Measurements from ENCODE around the gene RNF166. TPM values are rescaled to one million over a fixed set of nuclear protein-coding genes. Genes with fewer than 3 reads are reported as not detected.
A peak's percentile ranks its signal among the peaks of the same experiment; 100 is the strongest.

Gene RNF166
- total and polyA plus RNA-seq, 5 donors, result 15.0 to 23.8 (median 18.4) TPM

DNA sequence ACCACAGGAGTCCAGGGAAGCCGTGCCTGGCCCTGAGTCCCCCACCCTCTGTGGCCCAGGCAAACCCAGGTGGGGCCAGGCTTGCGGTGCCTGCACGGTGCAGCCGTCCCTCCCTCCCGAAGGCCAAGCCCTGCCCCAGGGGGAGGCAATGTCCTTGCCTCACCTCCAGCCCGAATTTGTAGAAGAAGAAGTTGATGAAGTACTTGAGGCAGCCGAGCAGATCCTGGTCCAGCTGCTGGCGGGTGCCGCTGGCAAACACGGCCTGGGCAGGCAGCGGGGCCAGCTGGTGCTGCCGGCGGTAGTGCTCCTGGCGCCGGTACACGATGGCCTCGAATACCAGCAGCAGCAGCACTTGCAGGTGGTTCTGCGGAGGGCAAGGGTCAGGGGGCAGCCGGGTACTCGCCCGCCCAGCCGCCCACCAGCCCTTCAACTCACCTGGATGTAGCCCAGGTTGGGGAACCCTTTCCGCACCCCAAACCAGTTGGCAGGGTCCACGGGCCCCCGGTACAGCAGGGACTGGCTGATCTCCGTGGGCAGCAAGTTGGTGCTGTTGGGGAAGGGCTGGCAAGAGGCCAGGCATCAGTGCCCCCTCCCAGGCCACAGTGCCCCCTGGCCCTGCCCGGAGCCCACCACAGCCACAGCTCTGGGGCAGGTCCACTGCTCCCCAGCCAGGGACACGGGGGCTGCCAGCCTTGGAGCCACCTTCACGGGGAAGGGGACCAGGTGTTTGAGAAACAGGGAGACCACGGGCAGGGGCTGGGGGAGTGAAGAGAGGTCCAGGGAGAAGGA is 26.2 kb upstream of the RNF166 start:
- DNase-seq, result no peak
- Histone ChIP-seq H3K9me3 (ENCODE audit: control insufficient read depth, low read length) (no peaks in the 10 kb centered on the region), H3K27me3 (ENCODE audit: control insufficient read depth, insufficient read depth) (no peaks in the 10 kb centered on the region), H3K4me1 (ENCODE audit: control insufficient read depth, insufficient read depth, low read length) (no peaks in the 10 kb centered on the region), H3K27ac (ENCODE audit: low read length) (no peak overlapping the region), H3K4me3 (ENCODE audit: low read length) (no peak overlapping the region)
- no peak for ATAC-seq
- intact Hi-C loops (cut with DNase I), result no loop called here
- WGBS, result 85% methylated on average over 30 of the region's 30 CpGs

DNA sequence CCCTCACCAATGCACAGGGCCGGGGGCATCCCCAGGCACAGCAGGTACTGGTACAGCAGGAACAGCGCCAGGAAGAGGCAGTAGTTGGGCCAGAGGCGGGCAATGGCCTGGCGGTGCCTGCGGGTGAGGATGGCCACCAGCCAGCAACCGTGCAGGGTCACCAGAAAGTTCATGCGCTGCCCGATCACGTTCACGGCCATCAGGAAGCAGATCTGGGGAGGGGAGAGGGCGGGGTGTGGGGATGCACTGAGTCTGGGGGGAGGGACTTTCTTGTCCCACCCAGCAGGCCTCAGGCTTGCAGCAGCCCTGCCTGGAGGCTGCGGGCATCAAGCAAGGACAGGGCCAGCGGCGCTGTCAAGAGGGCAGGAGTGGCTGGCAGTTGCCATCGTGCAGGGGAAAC is 25.5 kb upstream of the RNF166 start:
- WGBS, result 74% methylated on average over 15 of the region's 15 CpGs

DNA sequence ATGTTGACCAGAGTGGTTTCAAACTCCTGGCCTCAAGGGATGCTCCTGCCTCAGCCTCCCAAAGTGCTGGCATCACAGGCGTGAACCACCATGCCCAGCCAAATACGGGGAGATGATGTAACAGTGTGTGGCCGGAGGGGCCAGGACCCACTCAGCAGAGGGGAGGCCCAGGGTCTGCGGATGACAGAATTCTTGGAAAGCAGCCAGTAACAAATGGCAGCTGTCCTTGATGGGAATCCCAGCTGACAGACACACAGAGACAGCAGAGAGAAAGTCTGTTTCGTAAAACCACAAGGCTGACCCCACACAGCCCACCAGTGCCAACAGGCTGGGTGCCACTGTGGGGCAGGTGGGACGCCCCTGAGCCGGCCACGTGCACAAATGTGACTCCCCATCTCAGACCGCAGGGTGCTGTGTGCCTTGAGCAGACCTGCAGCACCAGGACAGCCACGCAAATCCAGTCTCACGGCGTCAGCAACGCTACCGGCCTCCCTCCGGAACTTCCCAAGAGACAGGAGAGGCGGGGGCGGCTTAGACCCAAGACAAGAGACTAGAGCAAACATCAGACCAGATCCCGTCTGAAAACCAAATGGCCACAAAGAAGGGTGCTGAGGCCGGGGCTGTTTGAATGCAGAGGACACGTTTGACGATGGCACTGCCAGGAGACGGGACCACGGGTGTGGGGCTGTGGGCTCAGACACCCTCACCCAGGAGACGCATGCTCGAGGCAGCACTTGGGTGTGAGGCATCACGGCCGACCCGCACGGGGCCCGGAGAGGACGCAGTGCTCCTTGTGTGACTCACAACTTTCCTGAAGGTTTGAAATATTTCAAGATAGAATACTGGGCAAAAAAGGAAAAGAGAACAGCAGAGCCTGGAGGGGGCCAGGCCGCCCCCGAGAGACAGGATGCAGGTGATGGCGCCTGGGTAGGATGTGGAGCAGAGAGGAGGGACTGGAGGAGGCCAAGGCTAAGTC is 24.7 kb upstream of the RNF166 start:
- Histone ChIP-seq H3K27ac (ENCODE audit: low read length) (no peak overlapping the region), H3K27me3 (ENCODE audit: control insufficient read depth, insufficient read depth) (no peaks in the 10 kb centered on the region), H3K9me3 (ENCODE audit: control insufficient read depth, low read length) (no peaks in the 10 kb centered on the region), H3K4me1 (ENCODE audit: control insufficient read depth, insufficient read depth, low read length) (no peaks in the 10 kb centered on the region), H3K4me3 (ENCODE audit: low read length) (no peak overlapping the region)
- intact Hi-C loops (cut with DNase I), result no loop called here
- ATAC-seq (no peak), DNase-seq (no peak)
- WGBS, result 78% methylated on average over 34 of the region's 34 CpGs

More for the DNA sequence above, 25.5 kb upstream of the RNF166 start:
- H3K4me1 ChIP-seq (ENCODE audit: control insufficient read depth, insufficient read depth, low read length), result no peaks in the 10 kb centered on the region
- DNase-seq, result no peak
- no peak overlapping the region for H3K27ac ChIP-seq (ENCODE audit: low read length)
- ATAC-seq, result peak; percentile 12 to 39
- H3K9me3 ChIP-seq (ENCODE audit: control insufficient read depth, low read length), result no peaks in the 10 kb centered on the region
- H3K27me3 ChIP-seq (ENCODE audit: control insufficient read depth, insufficient read depth), result no peaks in the 10 kb centered on the region
- intact Hi-C loops (cut with DNase I), result no loop called here
- H3K4me3 ChIP-seq (ENCODE audit: low read length), result no peak overlapping the region

DNA sequence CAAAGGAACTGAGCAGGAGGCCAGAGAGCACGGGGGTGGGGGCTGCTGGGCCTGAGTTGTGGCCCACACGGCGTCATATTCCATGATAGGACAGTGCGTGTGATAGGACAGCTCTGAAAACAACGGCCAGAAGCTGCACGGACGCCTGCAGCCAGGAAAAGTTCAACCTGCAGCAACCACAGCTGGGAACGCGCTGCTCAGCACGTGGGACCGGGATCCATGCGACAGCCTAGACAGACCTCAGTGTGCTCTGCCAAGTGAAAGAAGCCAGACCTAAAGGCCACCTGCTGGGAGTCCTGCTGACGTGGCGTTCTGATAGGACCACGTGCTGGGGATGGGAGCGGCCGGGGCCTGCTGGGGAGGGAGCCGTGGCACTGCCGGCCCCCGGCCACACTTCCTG is 21.7 kb upstream of the RNF166 start:
- no peaks in the 10 kb centered on the region for H3K4me1 ChIP-seq (ENCODE audit: control insufficient read depth, insufficient read depth, low read length)
- no peak overlapping the region for H3K4me3 ChIP-seq (ENCODE audit: low read length)
- H3K27me3 ChIP-seq (ENCODE audit: control insufficient read depth, insufficient read depth), result no peaks in the 10 kb centered on the region
- H3K27ac ChIP-seq (ENCODE audit: low read length), result no peak overlapping the region
- no peak for ATAC-seq
- H3K9me3 ChIP-seq (ENCODE audit: control insufficient read depth, low read length), result no peaks in the 10 kb centered on the region
- WGBS, result 60% methylated on average over 20 of the region's 20 CpGs
- no peak for DNase-seq
- intact Hi-C loops (cut with DNase I), result no loop called here

DNA sequence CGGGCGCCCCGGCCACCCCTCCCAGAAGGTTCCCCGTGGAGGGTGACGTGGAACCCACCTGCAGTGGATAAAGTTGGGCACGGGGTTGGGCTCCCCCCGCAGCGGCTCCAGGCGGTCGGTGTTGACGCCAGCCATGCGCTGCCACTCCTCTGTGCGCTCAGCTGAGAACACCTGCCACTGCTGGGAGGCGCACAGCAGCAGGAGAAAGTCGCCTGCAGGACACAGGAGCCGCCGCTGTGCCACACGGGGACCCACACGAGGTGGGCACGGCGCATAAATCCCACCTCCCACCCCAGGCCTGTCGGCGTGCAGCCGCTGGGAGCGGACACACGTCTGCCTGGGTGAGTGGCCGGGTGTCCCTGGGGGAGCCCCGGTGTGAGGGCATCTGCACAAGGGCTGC is 20.8 kb upstream of the RNF166 start:
- no peak for DNase-seq
- 94% methylated on average over 28 of the region's 28 CpGs for WGBS
- intact Hi-C loops (cut with DNase I), result no loop called here

DNA sequence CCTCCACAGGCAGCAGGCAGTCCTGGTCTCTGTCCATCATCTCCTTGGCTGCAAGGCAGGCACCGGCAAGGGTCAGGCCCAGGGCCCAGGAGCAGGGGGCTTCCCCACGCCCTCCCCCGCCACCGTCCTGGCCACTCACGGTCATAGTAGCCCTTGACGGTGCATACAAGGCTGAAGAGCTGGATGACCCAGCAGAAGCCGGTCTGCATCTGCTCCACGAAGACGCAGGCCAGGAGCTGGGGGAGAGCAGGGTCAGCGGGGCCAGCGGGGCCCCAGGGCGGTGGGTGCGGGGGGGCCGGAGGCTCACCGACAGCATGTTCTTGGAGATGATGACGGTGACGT is 20.2 kb upstream of the RNF166 start:
- Histone ChIP-seq H3K4me1 (ENCODE audit: control insufficient read depth, insufficient read depth, low read length) (no peaks in the 10 kb centered on the region), H3K27me3 (ENCODE audit: control insufficient read depth, insufficient read depth) (no peaks in the 10 kb centered on the region), H3K9me3 (ENCODE audit: control insufficient read depth, low read length) (no peaks in the 10 kb centered on the region), H3K27ac (ENCODE audit: low read length) (no peak overlapping the region), H3K4me3 (ENCODE audit: low read length) (no peak overlapping the region)
- ATAC-seq (no peak), DNase-seq (no peak)
- WGBS, result 80% methylated on average over 17 of the region's 17 CpGs
- intact Hi-C loops (cut with DNase I), result no loop called here

More for the DNA sequence above, 20.8 kb upstream of the RNF166 start:
- no peaks in the 10 kb centered on the region for H3K4me1 ChIP-seq (ENCODE audit: control insufficient read depth, insufficient read depth, low read length)
- ATAC-seq, result no peak
- no peak overlapping the region for H3K4me3 ChIP-seq (ENCODE audit: low read length)
- H3K27ac ChIP-seq (ENCODE audit: low read length), result no peak overlapping the region
- no peaks in the 10 kb centered on the region for H3K9me3 ChIP-seq (ENCODE audit: control insufficient read depth, low read length)
- no peaks in the 10 kb centered on the region for H3K27me3 ChIP-seq (ENCODE audit: control insufficient read depth, insufficient read depth)

DNA sequence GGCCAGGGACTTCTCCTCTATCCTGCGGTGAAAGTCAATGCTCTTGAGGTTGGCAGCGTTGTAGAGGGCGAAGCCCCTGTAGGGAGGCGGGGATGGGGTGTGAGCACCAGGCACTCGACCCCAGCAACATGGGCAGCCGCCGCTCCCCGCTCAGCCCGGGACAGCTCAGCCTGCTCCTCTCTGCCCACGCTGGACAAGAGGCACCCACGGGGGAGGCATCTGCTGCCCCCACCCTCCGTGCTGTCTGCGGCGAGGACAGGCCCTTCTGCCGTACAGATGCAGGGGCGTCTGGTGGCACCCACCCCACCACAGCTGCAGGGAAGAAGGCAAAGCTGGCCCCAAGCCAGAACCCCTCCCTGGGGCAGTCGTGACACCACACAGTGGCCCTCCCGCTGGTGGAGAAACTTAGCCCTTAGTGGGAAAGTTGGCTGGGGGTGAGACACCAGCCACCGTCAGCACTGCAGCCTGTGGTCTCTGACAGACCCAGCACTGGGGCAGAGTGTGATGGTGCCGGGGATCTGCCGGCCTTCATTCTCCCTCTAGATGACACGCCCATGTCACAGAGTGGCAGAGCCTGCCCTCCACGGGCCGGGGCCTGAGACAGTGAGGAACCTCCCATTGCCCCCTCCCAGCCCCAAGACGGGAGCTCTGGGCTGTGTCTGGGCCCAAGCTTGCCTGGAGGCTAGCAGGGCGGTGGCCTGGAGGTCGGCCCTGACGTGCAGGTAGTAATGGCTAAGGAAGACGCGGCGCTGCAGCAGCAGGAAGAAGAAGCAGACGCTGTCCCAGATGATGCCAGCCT is 19.6 kb upstream of the RNF166 start:
- Histone ChIP-seq H3K27me3 (ENCODE audit: control insufficient read depth, insufficient read depth) (no peaks in the 10 kb centered on the region), H3K4me1 (ENCODE audit: control insufficient read depth, insufficient read depth, low read length) (no peaks in the 10 kb centered on the region), H3K27ac (ENCODE audit: low read length) (no peak overlapping the region), H3K4me3 (ENCODE audit: low read length) (no peak overlapping the region), H3K9me3 (ENCODE audit: control insufficient read depth, low read length) (no peaks in the 10 kb centered on the region)
- intact Hi-C loops (cut with DNase I), result no loop called here
- ATAC-seq (peak in 1 of 2 donors; percentile 3), DNase-seq (no peak)
- 84% methylated on average over 32 of the region's 32 CpGs for WGBS

DNA sequence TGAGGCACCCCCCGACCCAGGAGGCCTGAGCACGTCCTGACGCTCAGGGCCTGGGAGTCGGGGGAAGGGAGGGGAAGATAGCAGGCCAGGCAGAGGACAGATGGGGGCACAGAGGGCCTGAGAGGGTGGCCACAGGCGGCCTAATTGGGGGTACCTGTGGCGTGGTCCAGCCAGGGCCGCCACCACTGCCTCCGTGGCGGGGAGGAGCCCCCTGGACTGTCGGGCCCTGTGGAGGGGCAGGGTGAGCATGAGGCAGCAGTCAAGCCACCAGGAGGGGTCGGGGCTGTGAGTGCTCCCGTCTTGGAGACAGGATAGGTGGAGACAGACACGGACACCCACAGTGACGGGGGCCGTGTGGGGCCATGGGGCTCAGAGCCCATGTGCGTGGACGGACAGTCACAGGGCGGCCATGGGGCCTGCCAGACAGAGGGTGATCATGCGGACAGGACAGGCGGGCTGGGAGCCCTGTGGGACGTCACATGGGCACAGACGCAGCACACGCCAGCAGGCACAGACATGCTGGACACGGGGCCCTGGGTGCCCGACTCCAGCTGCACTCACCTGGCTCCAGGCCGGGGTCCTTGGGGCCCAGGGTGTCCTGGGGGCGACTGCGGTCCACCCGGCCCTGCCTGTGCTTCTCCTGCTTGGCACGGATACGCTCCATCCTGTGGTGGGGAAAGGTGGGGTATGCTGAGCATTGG is 18.8 kb upstream of the RNF166 start:
- Histone ChIP-seq H3K4me1 (ENCODE audit: control insufficient read depth, insufficient read depth, low read length) (no peaks in the 10 kb centered on the region), H3K27me3 (ENCODE audit: control insufficient read depth, insufficient read depth) (no peaks in the 10 kb centered on the region), H3K4me3 (ENCODE audit: low read length) (no peak overlapping the region), H3K9me3 (ENCODE audit: control insufficient read depth, low read length) (no peaks in the 10 kb centered on the region), H3K27ac (ENCODE audit: low read length) (no peak overlapping the region)
- no peak for DNase-seq
- intact Hi-C loops (cut with DNase I), result no loop called here
- 87% methylated on average over 31 of the region's 31 CpGs for WGBS
- ATAC-seq, result peak; percentile 5 to 13

DNA sequence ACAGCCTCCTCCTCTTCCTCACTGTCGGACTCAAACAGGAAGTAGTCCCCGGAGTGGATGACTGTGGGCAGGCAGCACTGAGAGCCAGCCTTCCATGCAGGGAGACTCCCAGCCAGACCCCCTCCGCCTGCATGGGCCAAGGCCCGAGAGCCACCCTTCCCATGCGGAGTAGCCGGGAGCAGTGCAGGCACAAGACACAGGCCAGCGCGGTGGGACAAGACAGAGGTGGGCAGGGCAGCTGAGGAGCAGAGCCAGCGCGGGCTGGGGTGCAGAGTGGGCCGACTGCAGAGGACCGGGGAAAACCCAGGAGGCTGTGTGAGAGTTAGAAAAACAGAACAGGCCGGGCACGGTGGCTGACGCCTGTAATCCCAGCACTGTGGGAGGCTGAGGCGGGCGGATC is 17.7 kb upstream of the RNF166 start:
- Histone ChIP-seq H3K9me3 (ENCODE audit: control insufficient read depth, low read length) (no peaks in the 10 kb centered on the region), H3K27ac (ENCODE audit: low read length) (no peak overlapping the region), H3K4me1 (ENCODE audit: control insufficient read depth, insufficient read depth, low read length) (no peaks in the 10 kb centered on the region), H3K4me3 (ENCODE audit: low read length) (no peak overlapping the region), H3K27me3 (ENCODE audit: control insufficient read depth, insufficient read depth) (no peaks in the 10 kb centered on the region)
- ATAC-seq (no peak), DNase-seq (no peak)
- 95% methylated on average over 17 of the region's 17 CpGs for WGBS
- intact Hi-C loops (cut with DNase I), result no loop called here

DNA sequence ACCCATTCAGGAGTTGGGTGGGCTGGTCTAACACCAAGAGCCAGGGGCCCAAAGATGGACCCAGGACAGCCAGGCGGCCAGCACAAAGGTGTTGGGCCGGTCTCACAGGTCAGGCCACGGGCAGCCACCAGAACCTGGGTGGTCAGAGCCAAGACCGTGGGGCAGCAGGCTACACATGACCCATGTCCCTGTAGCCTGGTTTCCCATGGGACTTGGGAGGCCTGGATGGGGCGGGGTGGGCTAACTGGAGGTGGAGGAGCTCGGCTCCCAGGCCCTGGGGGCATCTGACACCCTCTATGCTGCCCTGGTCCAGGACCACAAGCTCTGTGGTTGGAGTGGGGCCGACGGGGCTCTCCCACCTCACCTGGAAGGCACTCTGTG is 17.3 kb upstream of the RNF166 start:
- Histone ChIP-seq H3K9me3 (ENCODE audit: control insufficient read depth, low read length) (no peaks in the 10 kb centered on the region), H3K27ac (ENCODE audit: low read length) (no peak overlapping the region), H3K4me3 (ENCODE audit: low read length) (no peak overlapping the region), H3K4me1 (ENCODE audit: control insufficient read depth, insufficient read depth, low read length) (no peaks in the 10 kb centered on the region), H3K27me3 (ENCODE audit: control insufficient read depth, insufficient read depth) (no peaks in the 10 kb centered on the region)
- intact Hi-C loops (cut with DNase I), result no loop called here
- WGBS, result 89% methylated on average over 8 of the region's 8 CpGs
- no peak for DNase-seq
- ATAC-seq, result no peak
